ENCODE data around the gene MACROH2A2.
"Not testable (repeated sequence)": the region's sequence is repeated elsewhere in the genome, so short reads cannot be mapped to it uniquely, and the experiment has no call there.

MACROH2A2 gene

DNA sequence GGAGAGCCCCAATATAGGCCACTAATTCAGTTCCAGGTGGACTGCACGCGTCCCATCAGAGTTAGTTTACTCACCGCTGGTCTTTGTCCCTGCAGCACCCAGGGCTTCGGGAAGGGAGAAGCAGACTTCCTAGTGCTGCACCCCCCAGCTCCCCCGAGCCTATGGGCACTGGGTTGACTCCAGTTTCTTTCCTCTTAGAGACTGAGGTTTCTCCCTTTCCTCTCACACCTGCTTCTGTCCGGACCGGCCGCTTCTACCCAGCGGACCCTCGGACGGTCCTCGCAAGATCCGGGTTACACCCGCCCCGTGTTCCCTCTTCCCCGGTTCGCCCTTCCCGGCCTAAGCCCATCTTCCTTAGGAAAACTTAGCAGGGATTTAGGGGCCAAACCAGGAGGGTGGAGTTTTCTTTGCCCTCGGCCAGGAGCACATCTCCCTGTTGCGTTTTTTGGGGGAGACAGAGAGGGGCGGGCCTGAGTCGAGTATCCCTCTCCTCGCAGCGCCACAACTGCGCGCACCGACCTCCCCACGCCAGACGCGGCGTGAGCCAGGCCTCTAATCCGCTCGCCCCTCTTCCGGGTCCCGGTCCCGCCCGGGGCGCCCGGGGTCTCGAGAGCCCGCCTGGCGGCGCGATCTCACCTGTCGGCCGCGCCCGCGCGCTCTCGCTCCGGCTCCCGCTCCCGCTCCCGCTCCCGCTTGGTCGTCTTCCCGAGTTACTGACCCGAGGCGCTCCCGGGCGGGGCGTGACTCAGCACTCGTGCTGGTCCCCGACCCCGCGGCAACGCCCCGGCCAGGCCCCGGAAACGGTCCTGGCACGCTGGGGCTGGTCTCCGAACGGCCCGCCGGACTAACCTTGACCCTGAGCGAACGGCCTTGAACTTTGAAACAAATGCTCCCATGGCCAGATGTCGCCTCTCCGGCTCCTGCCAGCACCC lies 79.7 kb downstream of the MACROH2A2 start, which contains the start of gene AIFM2:
TSS of gene AIFM2 (minus strand) at position 728 of the 932 bp plus-strand sequence. CDS start 8,741 bp downstream, outside the sequence.
- peak; percentile 54 for DNase-seq

- DNase-seq = no peak
Observed at GRCh38 chr10:70135046-70135445, 82.4 kb downstream of the MACROH2A2 start.

DNA sequence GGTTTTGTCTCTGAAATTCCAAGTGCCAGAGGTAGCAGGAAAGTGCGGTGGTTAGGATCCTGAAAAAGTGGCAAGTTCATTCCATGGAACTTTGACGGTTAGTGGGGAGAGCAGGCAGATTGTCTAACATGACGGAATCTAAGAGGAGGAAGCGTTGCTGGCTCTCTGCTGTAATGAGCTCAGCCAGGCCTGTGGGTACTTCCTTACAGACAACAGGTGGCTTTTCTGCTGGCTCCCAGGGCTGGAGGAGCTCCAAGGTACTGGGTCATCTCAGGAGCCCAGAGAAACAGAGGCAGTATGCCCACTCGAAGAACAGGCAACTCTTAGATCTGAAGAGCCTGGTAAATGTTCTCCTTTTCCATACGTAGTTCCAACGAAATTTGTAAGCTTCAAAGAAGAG lies 83.0 kb downstream of the MACROH2A2 start:
- no peak for DNase-seq

DNA sequence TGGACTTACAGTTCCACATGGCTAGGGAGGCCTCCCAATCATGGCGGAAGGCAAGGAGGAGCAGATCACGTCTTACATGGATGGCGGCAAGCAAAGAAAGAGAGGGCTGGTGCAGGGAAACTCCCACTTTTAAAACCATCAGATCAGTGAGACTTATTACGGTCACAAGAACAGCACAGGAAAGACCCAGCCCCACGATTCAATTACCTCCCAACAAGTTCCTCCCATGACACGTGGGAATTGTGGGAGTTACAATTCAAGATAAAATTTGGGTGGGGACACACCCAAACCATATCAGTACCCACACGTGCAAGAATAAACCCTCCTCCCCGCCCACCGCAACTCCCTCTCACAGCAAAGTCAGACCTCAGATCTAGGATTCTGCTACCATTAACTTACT lies 84.5 kb downstream of the MACROH2A2 start:
- no peak for DNase-seq

DNA sequence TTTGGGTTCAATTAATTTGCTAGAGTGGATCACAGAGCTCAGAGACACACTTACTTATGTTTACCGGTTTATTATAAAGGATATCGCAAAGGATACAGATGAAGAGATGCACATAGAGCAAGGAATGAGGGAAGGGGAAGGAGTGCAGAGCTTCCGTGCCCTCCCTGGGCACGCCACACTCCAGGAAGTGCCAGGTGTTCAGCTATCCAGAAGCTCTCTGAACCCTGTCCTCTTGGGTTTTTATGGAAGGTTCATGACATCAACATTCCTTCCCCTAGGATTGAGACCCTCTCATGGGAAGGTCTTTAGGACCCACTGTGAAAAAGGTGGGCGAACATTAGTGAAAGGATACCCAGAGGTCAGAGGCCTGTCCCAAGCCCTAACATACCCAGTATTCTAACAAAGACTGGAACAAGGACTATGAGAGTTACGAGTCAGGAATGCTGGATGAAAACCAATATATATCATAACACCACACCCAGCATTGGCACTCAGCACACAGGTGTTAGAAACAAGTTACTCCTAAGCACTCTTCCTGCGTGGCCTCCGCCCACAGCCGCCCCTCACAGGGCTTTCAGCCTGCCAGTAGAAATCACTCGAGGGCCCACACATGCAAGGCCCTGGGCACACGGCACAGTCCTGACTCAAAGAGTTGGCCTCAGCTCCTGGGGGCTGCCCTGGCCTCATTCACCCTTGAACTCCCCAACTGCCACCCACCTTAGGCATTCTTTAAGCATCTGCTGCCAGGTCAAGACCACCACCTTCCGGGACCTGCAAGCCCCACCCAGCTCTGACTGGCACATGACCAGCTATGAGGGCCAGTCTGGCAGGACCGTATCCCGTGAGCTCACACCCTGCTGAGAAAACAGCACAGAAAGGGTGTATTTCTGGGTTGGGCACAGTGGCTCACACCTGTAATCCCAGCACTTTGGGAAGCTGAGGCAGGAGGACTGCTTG lies 85.6 kb downstream of the MACROH2A2 start:
- DNase-seq = no peak

GRCh38 chr10:70139151-70139996 lies 86.7 kb downstream of the MACROH2A2 start:
- no peak for DNase-seq

- DNase-seq = no peak
Observed at GRCh38 chr10:70139997-70140250, 87.3 kb downstream of the MACROH2A2 start.

DNA sequence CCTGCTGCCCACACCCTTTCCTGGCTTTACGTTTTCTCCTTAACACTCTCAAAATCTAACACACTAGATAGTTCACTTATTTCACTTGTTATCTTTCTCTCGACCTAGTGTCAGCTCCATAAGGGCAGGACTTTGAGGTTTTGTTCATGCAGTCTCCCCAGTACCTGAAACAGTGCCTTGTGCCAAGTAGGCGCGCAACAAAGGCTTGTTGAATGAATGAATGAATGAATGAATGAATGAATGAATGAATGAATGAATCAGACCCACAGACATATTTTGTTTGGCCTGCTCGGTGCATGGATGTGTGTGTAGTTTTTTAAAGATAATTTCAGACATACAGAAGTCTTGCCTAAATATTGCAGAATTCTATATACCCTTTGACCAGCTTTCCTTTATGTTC lies 87.7 kb downstream of the MACROH2A2 start:
- DNase-seq = no peak

GRCh38 chr10:70142555-70142954 lies 89.9 kb downstream of the MACROH2A2 start:
- DNase-seq = no peak

DNA sequence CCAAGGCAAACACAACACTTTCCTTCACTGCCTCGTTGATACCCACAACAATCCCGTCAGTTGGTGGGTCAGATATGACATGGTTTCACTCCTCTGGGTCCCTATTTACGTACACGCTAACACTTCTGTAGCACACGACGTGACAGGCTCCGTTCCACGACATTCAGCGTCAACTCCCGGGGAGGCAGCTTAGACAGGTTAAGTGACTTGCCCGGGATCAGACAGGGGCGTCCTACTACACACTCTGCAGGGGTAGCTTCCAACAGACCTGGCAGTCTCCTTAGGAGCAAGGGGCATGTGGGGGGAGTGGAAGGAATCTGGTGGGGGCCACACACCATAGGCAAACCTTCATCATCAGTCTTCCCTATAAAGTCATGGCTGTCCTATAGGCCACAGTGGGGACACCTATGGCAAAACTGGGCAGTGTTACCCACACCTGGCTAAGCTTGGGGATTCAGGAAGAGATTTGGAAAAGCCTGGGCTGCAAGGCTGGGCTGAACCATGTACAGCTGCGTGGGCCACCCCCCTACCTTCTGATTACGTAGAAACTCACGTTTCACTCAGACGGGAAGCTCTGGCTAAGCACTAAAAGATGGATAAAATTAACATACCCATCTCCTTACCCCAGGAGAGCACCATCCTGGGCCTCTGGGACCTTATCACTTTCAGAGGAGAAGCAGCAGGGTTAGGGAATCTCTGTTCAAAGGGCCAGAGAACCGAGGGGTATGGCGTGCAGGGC lies 91.9 kb downstream of the MACROH2A2 start:
- no peak for DNase-seq

DNA sequence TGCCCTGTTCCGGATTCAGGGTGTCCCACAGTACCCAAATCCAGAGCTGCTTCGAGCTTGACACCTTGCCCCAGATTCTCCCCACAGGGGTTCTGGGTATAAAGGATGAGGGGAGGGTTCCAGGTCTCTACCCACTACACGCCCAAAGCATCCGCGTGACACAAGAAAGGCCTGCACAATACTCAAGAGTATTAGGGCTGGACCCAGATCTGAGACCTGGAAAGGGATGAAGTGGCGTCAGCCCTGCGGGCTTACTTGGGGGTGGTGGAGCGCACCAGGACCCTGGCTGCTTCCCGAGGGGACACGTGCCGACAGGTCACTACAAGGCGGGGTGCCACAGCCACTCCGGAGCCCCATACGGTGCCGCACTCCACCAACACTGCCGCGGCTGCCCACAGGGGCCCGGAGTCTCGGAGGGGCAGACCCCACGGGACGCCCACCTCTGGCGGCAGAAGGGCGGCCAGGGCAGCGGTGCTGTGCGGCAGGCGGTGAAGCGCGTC lies 92.6 kb downstream of the MACROH2A2 start:
- no peak for DNase-seq

GRCh38 chr10:70145666-70146488 lies 93.2 kb downstream of the MACROH2A2 start:
- peak; percentile 76 for DNase-seq

DNA sequence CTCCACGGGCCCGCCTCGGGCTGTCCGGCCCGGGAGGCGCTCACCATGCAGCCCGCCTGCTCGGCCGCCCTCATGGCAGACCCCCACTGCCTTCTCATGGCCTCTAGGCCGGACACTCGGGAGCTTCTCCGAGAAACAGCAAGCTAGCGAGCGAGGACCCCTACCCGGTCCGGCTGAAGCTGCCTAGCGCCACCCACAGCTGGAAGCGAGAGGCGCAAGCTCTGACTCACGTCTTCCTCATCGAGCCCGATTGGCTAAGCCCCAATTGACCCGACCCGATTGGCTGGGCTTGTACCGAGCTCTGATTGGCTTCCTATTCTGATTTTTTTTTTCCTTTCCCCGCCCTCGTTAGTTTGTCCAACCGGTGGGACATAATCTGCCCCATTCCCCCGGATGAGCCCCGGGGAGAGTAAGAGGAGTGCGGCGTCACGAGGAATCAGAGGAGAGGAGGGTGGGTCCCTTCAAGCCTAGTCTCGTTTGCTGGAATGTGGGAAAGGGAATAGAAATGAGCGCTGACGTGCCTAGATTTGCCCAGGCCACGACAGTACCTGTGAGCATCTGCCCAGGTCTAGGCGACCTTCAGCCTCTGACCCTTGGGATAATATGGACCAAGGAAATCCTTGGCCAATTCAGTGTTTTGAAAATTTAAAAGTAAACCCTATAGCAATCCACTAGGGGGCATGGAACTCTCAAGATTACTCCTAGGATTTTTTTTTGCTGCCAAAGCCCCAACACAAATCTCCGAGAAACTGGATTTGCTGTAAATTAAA lies 94.0 kb downstream of the MACROH2A2 start, which contains the start of gene TYSND1:
TSS of gene TYSND1 (minus strand) at position 212 of the 770 bp plus-strand sequence. CDS start at position 98, 114 bp downstream.
- DNase-seq = peak; percentile 89

DNA sequence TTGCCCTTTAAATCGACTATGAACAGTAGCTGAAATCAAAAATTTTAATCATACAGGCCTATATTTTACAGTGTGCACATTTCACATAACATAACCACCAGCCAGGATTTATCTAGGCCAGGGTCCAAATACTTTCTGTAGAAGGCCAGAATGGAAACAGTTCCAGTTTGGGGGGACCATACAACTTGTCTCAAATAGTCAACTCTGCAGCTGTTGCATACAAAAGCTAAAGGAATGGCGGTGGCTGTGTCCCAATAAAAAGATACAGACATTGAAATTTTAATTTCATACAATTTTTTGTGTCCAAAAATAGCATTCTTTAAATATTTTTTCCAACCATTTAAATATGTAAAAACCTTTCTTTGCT lies 94.6 kb downstream of the MACROH2A2 start:
- no peak for DNase-seq

- DNase-seq = no peak
Observed at GRCh38 chr10:70148516-70148915, 95.9 kb downstream of the MACROH2A2 start.

- DNase-seq = no peak
Observed at GRCh38 chr10:70155255-70155838, 102.7 kb downstream of the MACROH2A2 start.

DNA sequence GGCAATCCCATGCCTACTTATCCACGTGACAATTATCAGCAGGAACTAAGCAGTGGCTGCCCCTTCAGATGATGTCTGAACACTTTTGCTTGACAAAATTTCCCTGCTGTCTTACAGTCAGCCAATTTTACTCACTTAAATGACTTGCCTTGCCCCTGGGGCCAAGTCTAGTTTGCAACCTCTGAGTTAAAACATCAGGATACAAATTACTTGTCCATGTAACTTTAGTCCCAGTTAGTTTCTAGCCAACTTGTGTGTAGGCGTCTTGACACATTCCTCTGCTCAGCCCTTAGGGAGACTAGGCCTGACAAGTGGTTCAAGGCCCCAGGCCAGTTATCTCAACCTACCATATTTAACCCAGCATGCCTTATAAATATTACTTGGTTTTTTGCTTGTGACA lies 105.5 kb downstream of the MACROH2A2 start:
- no peak for DNase-seq

DNA sequence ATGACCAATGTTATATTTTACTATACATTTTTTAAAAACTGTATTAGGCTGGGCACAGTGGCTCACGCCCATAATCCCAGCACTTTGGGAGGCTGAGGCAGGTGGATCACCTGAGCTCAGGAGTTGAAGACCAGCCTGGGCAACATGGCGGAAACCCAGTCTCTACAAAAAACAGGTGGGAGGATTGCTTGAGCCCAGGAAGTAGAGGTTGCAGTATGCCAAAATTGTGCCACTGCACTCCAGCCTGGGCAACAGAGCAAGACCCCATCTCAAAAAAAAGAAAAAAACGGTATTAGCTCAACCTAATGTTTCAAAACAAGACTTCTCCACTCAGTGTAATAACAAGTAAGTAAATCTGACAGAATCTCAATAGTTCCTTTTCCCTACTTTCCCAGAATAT lies 106.7 kb downstream of the MACROH2A2 start:
- not testable (repeated sequence) for DNase-seq

- no peak for DNase-seq
Observed at GRCh38 chr10:70160798-70161197, 108.2 kb downstream of the MACROH2A2 start.
